DND-41 (cell line): ENCODE results near the gene FGFBP3.

Source experiments
- EZH2 ChIP-seq: IDR thresholded peaks from 3 replicates; pipeline ENCODE4 v1.6.1; 2012; ENCODE audit warnings: borderline replicate concordance, low read depth, mild to moderate bottlenecking, moderate library complexity, low read length, inconsistent platforms; ENCODE audit not compliant: severe bottlenecking
- TF ChIP-seq, protein P1 (sequence below): IDR thresholded peaks from 2 replicates; pipeline ENCODE4 v1.5.1; 2012; ENCODE audit warnings: borderline replicate concordance, low read length, moderate library complexity, mild to moderate bottlenecking; ENCODE audit not compliant: poor library complexity, severe bottlenecking; ENCODE audit errors: extremely low read depth

DNA sequence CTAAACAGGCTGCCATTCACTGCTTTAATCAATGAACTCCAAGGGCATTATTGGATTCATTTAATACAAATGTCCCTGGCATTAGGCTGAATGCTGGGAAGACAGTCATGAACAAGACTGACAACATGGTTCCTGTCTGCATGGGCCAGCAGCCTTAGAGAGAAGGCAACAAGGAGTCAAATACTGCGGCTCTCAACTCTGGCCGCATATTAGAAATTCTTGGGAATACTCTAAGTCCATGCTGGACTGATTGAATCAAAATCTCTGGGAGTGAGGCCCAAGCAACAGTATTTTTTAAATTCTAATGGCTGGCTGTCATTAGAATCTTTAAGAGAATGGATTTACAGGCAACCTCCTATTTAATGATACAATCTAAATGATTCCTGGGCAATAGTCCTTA is 34.1 kb downstream of the FGFBP3 start:
- TF ChIP-seq, protein P1, sequence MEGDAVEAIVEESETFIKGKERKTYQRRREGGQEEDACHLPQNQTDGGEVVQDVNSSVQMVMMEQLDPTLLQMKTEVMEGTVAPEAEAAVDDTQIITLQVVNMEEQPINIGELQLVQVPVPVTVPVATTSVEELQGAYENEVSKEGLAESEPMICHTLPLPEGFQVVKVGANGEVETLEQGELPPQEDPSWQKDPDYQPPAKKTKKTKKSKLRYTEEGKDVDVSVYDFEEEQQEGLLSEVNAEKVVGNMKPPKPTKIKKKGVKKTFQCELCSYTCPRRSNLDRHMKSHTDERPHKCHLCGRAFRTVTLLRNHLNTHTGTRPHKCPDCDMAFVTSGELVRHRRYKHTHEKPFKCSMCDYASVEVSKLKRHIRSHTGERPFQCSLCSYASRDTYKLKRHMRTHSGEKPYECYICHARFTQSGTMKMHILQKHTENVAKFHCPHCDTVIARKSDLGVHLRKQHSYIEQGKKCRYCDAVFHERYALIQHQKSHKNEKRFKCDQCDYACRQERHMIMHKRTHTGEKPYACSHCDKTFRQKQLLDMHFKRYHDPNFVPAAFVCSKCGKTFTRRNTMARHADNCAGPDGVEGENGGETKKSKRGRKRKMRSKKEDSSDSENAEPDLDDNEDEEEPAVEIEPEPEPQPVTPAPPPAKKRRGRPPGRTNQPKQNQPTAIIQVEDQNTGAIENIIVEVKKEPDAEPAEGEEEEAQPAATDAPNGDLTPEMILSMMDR: no peak
- no peak for TF ChIP-seq EZH2
